ELR (cell line): ENCODE measurements around the gene DENND5B.
"Not testable (repeated sequence)": the region's sequence is repeated elsewhere in the genome, so short reads cannot be mapped to it uniquely, and the experiment has no call there.

ENCODE experiments used
- DNase-seq: peaks from one replicate; pipeline ENCODE4 v3.0.0-alpha.2; 2015; ENCODE audit warnings: low read depth

DENND5B gene

GRCh38 chr12:31506515-31507306 lies 84.2 kb downstream of the DENND5B start:
- peak; percentile 82 for DNase-seq

DNA sequence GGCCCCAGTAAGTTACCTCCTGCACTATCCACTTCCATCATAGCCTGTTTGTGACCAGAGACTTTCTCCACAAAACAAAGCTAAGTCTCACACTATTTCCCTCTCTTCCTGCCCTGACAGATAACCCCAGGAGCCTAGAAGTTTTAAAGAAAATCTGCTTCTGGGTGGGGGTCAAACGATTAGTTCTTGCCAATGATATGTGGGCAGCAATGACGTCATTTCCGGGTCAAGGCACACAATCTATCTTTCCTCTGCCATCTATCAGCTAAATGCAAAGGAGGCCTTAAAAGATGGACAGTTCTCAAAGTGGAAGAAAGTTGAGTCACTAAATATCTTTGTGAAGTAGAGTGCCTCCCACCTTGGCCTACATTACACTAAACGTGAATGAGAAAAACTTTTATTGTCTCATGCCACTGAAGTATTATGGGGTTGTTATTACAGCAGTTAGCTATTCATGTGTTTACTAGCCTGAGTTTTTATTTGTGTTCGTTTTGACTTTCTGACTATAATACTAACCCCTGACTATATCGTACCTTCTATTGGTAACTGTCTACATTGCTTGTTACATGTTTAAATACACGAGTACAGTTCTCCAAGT lies 86.2 kb downstream of the DENND5B start:
- no peak for DNase-seq

- not testable (repeated sequence) for DNase-seq
These were observed 89.9 kb downstream of the DENND5B start for GRCh38 chr12:31501014-31501413.

- DNase-seq: no peak
These were observed 91.4 kb downstream of the DENND5B start for GRCh38 chr12:31499567-31499966.

DNA sequence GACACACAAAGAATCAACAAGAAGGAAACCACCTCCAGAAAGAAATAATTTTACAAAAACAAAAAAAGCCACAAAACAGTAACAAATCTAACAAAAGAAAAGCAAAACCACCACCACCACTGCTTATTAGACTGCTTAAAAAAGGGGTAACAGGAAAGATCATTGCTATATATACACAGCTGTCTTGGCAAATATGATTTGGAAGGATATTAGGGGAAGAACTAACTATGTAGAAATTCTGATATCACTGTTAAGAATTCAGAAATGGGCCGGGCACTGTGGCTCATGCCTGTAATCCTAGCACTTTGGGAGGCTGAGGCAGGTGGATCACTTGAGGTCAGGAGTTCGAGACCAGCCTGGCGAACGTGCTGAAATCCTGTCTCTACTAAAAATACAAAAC lies 92.5 kb downstream of the DENND5B start:
- no peak for DNase-seq

DNA sequence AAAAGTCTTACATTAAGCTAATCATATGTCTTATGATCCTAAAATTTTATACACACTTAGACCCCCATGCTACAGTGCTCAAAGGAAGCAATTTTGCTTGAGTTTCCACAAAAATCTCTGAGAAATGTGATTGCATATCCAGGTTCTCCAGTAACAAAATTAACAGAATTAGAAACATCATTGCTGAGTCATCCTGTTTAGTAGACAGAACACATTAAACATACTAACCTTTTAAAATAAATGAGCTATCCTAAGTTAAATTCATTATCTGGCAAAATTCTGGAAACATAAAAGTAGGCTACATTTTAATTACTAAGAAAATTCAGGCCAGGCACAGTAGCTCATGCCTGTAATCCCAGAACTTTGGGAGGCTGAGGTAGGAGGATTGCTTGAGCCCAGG lies 94.7 kb downstream of the DENND5B start:
- DNase-seq: peak; percentile 25

DNA sequence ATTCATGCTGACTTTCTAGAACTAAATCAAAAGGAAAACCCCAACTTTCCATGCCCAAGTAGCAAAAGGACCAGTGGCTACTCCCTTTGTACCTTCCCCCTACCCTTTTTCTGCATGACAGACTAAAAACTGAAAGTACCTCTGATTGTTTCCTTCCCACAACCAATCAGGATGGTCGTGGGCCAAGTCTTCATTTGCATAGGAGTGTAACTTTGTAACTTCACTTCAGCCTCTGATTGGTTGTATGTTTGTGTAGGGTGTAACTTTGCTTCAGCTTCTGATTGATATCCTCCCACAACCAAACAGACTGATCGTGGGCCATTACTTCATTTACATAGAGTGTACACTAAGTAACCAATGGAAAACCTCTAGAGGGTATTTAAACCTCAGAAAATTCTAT lies 96.5 kb downstream of the DENND5B start:
- no peak for DNase-seq

- no peak for DNase-seq
These were observed 98.2 kb downstream of the DENND5B start for GRCh38 chr12:31492599-31493196.

GRCh38 chr12:31491841-31492598 lies 98.9 kb downstream of the DENND5B start:
- peak; percentile 97 for DNase-seq

DNA sequence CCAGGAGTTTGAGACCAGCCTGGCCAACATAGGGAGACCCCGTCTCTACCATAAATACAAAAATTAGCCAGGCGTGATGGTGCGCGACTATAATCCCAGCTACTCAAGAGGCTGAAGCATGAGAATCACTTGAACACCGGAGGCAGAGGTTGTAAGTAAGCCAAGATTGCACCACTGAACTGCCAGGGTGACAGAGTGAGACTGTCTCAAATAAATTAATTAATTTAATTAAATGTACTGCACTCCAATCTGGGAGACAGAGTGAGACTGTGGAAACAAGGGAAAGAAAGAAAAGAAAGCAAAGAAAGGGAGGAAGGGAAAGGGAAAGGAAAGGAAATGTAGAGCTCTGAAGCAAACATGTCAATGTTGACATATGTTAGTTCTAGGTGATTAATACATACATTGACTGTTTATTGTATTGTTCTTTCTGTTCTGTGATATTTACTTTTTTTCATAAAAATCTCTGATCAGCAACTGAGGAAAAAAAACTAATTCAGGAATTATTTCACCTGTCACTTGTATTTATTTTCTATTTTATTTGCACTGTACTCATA lies 99.6 kb downstream of the DENND5B start:
- DNase-seq: no peak

DNA sequence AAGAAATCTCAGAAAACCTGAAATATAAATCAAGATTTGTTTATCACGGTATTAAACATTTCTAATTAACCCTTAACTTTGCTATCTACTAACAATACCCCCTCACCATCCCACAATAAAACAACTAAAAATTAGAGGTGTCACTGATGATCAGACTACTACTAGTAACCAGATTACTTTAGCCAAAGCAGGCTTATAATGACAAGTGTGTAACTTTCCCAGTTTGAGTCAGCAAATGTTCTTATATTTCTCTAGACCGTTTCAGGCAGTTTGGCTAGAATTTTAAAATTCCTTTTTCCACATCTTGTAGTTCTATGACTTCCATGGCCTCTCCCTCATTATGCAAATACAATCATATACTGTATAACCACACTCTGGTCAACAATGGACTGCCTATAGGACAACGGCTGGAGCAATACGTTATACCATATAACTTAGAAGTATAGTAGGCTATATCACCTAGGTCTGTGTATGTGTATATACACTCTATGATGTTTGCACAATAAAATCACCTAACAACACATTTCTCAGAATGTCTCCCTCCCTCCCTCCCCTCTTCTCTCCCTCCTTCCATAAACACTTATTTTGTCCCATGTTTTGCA lies 102.1 kb downstream of the DENND5B start:
- no peak for DNase-seq

- DNase-seq: peak; percentile 41
These were observed 105.4 kb downstream of the DENND5B start for GRCh38 chr12:31485571-31485970.

DNA sequence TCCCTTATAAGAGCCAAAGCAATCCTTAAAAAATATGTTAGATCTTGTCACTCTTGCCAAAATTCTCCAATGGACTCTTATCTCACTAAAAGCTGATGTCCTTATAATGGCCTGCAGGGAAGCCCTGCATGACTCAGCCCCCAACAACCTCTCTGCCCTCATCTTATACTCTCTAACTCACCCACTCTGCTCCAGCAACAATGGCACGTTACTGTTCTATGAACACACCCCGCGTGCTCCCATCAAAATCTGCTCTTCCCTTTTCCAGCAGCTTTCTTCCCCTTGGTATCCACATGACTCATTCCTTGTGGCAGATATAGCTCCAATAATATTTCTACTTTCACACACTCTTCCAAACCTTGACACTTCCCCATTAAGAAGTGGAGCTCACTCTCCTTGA lies 108.1 kb downstream of the DENND5B start:
- peak; percentile 69 for DNase-seq

GRCh38 chr12:31481415-31481814 lies 109.5 kb downstream of the DENND5B start:
- DNase-seq: no peak

DNA sequence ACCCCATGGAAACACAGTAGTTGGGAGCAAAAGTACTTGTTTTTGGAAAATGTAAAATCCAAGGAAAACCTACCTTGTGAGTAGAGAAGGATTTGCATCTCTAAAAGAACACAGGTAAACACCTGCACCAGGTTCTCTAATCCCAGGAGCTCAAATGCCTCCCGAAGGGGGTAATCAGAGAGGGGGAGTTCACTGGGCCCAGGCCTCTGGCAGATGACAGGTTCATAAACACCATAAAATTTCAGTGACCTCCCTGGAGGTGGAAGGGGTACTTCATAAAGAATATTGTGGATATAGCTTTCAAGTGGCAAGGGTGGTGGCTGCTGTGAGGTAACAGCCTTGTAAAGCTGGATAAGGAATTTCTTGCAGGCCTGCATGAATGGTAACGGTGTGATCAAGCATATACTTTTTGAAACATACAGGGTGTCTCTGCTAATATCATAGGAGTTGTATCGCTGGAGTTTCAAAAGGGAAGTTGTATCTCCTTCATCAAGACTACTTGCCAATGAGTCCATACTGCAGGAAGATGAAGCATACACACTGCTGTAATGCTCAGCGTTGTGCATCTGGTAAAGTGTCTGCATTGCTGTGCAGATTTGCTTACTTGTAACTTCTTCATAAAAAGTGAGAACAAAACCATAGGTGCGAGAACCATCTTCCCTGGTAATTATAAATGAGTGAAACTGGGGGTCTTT lies 111.3 kb downstream of the DENND5B start:
- no peak for DNase-seq

GRCh38 chr12:31478898-31479297 lies 112.0 kb downstream of the DENND5B start:
- DNase-seq: no peak

GRCh38 chr12:31478425-31478824 lies 112.5 kb downstream of the DENND5B start:
- DNase-seq: no peak

- DNase-seq: no peak
These were observed 113.2 kb downstream of the DENND5B start for GRCh38 chr12:31477687-31478086.

GRCh38 chr12:31476437-31476836 lies 114.5 kb downstream of the DENND5B start:
- no peak for DNase-seq

DNA sequence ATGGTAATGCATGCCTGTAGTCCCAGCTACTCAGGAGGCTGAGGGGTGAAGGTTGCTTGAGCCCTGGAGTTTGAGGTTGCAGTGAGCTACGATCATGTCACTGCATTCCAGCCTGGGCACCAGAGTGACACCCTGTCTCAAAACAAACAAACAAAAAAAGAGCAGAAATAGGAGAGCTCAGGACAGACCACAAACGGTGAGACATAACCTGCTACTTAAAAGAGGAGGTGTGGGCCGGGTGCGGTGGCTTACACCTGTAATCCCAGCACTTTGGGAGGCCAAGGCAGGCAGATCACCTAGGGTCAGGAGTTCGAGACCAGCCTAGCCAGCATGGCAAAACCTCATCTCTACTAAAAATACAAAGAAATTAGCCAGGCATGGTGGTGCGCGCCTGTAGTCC lies 115.3 kb downstream of the DENND5B start:
- DNase-seq: not testable (repeated sequence)

GRCh38 chr12:31474751-31475150 lies 116.2 kb downstream of the DENND5B start:
- no peak for DNase-seq
